Measurements from ENCODE around the gene CLIC4.
"Not testable (repeated sequence)": the region's sequence is repeated elsewhere in the genome, so short reads cannot be mapped to it uniquely, and the experiment has no call there.

The CLIC4 gene

DNA sequence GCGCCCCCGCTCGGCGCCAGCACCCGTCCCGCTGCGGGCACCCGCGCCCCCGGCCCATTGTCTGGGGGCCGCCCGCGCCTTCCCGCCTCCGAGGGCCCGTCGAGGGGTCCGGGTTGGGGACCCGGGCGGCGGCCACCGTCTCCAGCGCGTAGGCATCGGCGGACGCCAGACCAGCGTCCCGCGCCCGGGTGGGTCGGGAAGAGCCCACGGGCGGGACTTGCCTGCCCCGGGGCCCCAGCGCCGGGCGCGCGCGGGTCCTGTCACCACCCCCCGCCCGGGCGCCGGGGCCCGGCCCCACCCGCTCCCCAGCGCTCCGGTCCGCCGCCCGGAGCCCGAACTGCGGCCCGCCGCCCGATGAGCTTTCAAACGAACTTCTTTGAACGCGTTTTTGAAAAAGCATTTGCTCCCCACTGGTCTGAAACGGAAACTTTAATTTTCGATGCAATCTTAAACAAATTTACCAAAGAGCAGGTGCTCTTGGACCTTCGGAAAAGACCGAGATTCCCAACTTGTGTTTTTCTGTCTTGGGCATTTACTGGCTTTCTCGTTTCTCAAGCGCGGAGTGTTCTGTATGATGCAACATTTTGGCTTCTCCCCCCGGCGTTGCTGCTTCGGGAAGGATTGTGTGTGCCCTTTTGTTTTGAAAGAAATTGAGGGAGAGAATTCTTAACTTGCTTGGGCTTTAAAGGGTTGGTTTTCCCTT, 615 bp downstream of the CLIC4 start:
- DNase-seq (ENCODE audit: low read depth in 2 of 2) = peak in 1 of 2 donors; percentile 9

DNA sequence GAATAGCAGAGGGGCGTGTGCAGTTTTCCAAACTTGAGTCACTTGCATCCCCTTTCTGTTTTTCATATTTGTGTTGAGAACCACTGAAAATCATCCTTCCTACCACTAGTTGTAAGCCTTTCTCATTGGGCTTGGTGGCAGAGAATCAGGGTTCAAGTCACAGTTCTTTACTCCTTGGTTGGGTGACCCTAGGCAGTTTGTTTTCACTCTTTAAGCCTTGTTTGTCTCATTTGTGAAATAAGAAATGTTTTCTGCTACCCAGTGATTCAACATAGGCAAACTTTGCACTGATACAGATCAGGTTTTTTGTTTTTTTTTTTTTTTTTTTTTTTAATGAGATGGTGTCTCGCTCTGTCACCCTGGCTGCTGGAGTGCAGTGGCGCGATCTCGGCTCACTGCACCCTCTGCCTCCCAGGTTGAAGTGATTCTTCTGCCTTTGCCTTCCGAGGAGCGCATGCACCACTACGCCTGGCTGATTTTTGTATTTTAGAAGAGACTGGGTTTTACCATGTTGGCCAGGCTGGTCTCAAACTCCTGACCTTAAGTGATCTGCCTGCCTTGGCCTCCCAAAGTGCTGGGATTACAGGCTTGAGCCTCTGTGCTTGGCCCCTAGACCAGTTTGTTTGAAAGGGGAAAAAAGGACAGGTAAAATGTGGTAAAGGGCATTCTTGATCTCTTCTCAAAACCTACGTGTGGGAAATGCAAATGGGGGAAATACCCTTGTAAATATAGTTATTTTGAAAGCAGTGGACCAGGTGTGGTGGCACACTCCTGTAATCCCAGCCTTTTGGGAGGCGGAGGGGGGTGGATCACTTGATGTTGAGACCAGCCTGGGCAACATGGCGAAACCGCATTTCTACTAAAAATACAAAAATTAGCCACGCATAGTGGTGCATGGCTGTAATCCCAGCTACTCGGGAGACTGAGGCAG, 3.2 kb downstream of the CLIC4 start:
- no peak for DNase-seq (ENCODE audit: low read depth in 2 of 2)

DNA sequence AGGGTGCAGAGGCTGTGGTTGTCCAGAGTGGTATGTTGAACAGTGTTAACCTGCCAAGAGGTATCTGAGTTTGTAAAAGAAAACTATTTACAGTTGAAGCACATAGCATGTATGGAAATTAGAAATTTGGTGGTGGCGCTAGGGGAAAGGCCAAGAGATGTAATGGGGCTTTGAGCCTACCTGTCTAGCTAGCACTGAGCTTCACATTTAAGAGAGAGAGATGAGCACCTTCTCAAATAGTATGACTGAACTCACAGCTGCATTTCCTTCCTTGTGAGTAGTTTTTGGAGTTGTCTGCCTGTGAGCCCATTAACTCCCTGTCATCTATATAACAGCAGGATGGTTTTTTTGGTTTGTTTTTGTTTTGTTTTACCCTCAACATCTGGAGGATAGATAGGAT, 4.0 kb downstream of the CLIC4 start:
- DNase-seq (ENCODE audit: low read depth in 2 of 2) = no peak

GRCh38 chr1:24749886-24750285, 4.6 kb downstream of the CLIC4 start:
- DNase-seq (ENCODE audit: low read depth in 2 of 2) = no peak

DNA sequence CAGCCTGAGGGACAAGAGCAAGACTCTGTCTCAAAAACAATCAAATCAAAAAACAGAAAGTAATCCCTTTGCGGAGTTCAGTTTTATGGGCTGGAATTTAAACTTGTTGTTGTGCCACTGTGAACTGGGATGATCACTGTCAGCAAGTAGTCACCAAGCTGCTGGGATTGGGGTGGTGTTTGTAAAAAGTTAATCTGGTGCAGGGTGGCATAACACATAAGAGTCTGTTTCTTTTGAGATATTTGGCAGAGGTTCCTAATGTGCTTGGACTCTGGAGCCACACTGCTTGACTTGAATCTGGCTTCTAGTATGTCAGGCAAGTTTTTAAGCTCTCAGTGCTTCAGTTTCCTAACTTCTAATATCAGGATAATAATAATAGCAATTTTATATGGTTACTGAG, 6.6 kb downstream of the CLIC4 start:
- no peak for DNase-seq (ENCODE audit: low read depth in 2 of 2)

DNA sequence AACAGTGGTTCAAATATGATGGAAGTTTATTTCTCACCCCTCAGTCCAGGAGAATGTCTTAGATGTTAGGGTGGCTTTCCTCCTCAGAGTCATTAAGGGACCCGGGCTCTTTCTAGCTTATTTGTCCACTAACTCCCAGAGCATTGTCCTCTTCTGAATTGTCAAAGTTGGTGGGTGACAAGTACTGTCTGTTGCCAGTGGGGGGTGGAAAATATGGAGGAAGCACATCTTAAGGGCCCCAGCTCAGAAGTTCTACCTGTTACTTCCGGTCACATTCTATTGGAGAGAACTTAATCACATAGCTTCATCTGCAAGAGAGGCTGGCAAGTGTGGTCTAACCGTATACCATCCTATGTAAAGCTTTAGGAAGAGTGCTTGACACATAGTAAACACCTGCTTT, 7.1 kb downstream of the CLIC4 start:
- no peak for DNase-seq (ENCODE audit: low read depth in 2 of 2)

DNA sequence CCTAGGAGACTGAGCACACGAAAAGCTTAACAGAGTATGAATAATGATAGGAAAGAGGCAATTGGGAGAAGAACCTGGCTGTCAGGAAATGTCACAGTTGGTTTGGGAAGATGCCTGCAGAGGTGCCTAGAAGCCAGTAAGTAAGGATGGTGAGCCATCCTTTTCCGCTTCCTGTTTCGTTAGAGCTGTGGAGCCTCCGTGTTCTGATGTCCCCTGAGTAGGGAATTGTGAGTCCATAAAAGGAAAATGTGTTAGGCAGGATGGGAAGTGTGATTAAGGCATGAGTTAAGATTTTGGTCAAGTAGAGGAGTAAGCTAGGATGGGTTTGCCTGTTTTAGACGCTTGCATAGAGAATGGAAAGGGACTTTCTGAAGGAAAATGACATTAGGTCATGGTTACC, 9.0 kb downstream of the CLIC4 start:
- no peak for DNase-seq (ENCODE audit: low read depth in 2 of 2)

- DNase-seq (ENCODE audit: low read depth in 2 of 2) = not testable (repeated sequence)
These were observed 10.1 kb downstream of the CLIC4 start for GRCh38 chr1:24755323-24755722.

DNA sequence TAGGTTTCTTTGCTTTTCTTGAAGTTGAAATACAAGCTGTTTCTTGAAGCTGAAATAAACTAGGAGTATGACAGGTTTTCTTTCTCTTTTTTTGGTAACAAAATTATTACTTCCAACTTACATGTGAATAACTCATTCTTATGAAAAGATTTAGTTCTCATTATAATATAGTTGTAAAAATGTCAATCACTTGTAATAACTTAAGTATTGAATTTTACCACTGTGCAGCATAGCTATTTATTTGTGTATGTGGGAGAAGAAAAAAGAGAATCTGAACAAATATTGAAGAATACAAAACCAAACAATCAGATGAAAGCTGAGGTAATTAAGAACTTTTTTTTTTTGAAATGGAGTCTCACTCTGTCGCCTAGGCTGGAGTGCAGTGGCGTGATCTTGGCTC, 11.1 kb downstream of the CLIC4 start:
- DNase-seq (ENCODE audit: low read depth in 2 of 2) = no peak

DNA sequence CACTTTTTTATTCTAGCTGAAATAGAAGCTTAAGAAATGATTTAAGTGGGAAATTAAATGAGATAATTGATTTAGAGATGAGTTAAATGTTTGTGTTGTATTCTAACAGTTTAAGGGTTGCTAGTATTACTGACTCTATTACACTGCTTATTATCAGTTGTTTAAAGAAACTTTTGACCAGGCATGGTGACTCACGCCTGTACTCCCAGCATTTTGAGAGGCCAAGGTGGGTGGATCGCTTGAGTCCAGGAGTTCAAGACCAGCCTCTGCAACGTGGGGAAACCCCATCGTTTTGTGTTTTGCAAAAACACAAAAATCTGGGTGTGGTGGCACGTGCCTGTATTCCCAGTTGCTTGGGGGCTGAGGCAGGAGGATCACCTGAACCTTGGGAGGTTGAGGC, 14.2 kb downstream of the CLIC4 start:
- DNase-seq (ENCODE audit: low read depth in 2 of 2) = no peak

DNA sequence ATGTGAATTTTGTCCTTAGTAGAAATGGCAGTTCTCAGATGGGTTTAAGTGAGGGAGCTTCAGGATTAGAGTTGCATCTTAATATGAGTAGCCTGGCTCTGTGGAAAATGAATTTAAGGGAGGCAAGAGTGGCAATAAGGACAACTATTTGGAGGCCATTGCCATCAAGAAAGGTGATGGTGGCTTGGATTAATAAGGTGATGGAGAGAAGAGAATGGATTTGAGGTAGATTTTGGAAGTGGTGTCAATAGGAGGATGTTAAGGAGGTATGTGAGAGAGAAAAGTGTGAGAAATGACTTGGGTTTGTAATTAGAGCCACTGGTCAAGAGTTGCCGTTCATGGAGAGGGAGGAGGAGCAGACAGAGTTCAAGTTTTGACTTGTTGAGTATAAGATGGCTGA, 16.3 kb downstream of the CLIC4 start:
- no peak for DNase-seq (ENCODE audit: low read depth in 2 of 2)

- DNase-seq (ENCODE audit: low read depth in 2 of 2) = no peak
These were observed 17.0 kb downstream of the CLIC4 start for GRCh38 chr1:24762133-24762676.

DNA sequence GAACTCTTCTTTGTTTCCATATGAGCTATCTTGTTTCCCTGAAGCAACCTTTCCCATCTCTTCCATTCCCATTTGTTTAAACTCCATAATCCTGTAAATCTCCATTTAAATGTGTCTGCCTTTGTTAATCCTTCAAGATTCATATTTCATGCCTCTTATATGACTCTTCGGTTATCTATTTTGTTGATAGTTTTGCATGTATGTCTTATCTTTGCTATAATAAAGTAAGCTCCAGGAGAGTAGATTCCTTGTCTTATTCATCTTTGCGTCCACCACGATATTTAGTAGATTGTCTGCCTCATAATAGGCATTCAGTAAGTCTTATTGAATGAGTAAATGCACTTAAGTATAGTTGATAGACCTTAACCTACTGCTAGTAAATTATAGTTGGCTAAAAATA, 18.4 kb downstream of the CLIC4 start:
- no peak for DNase-seq (ENCODE audit: low read depth in 2 of 2)

GRCh38 chr1:24764439-24764838, 19.2 kb downstream of the CLIC4 start:
- DNase-seq (ENCODE audit: low read depth in 2 of 2) = no peak

- DNase-seq (ENCODE audit: low read depth in 2 of 2) = no peak
These were observed 19.6 kb downstream of the CLIC4 start for GRCh38 chr1:24764848-24765247.

DNA sequence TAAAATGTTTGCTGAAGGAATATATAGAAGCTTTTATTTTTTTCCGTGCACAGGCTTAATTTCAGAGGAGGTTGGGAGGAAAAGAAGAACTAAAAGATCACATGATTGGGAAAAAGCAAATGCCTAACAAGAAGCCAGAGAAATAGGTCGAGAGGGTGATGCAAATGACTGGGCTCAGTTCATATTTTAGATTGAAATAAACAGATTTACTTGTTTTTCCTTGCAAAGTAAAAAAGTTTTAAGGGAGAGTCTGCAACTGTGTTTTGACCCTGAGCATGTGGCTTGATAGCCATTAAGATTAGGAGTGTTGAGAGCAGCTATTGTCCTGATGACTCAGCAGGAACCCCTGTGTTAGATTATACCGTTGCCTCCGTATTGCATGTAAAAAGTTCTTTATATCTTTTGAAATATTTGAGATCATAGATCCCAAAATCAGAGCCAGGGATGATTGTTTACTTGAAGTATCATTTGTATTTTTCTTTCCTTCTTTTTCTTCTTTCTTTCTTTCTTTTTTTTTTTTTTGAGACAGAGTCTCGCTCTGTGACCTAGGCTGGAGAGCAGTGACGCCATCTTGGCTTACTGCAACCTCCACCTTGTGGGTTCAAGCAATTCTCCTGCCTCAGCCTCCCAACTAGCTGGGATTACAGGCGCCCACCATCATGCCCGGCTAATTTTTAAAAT, 20.2 kb downstream of the CLIC4 start:
- no peak for DNase-seq (ENCODE audit: low read depth in 2 of 2)

DNA sequence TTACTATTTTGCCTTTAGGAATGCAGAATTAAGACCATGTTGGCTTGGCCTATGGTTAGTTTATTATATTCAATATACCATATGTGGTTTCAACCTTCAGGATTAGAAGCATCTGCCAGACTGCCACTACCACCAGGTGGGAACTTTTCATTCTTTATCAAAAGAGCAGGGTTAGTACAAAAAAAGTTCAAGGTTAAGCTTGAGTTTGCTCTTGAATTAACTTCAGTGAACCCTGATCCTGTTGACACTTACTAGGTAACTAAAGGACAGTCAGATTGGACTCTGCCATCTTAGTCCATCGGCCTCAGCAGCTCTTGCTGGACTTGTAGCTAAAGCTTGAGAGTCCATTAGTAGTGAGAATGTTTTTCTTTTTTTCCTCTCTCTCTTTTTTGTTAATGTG, 22.1 kb downstream of the CLIC4 start:
- no peak for DNase-seq (ENCODE audit: low read depth in 2 of 2)

DNA sequence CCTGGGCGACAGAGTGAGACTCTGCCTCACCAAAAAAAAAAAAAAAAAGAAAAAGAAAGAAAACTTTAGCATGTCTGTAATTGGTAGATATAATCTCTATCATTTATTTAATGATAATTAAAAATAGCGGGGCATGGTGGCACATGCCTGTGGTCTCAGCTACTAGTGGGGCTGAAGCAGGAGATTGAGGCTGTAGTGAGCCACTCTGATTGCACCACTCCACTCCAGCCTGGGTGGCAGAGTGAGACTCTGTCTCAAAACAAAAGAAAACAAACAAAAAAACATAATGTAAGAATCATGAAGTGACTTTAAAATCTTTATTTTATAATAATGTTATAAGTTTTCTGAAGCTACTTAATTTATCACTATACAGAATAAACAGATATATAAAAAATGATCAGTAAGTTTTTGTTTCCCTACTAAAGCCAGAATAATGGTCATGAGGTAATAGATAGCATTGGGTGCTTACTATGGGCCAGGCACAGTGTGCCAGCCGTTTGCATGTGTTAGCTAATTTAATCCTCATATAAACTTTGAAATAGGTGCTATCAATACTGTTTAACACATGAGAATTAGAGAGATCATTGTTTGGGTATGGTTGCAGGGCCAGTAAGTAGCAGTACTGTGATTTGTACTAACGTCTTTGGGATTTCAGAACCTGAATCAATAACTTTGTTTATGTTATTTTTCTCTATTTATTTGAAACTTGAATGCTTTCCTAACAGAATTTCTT, 23.8 kb downstream of the CLIC4 start:
- no peak for DNase-seq (ENCODE audit: low read depth in 2 of 2)

DNA sequence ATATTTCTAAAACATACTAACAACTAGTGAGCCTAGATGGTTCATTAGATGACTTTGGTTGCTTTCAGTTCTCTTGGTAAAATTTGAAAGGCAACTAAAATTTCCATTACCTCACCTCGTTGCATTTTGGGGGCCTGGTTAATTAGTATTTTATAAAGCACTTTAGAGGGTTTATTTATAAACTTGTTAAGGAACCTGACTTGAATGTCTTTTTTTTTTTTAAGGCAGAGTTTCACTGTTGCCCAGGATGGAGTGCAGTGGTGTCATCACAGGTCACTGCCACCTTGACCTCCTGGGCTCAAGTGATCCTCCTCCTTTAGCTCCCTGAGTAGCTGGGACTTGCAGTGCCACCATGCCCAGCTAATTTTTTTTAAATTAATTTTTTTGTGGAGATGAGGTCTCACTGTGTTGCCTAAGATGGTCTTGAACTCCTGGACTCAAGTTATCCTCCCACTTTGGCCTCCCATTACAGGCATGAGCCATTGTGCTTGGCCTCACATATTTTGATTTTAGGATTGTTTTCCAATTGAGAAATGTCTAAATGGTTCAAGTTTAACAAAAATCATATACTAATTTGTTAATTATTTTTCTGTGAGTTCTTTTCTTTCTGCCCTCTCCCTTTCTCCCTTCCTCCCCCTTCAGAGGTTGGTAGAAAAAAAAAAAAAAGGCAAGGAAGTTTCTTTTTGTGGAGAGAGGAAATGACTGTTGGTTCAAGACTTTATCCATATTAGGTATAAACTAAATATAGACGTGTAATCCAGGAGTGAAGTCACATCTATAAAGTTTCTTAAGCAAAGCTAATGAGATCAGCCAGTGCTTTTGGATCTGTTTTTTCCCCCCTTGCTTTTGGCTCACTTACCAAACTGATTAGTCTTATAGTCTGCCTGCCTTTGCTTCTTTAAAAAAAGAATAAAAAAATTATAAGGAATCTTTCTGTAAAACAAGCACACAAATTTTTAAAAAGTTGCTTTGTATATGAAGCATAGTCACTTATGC, 24.7 kb downstream of the CLIC4 start:
- no peak for DNase-seq (ENCODE audit: low read depth in 2 of 2)

DNA sequence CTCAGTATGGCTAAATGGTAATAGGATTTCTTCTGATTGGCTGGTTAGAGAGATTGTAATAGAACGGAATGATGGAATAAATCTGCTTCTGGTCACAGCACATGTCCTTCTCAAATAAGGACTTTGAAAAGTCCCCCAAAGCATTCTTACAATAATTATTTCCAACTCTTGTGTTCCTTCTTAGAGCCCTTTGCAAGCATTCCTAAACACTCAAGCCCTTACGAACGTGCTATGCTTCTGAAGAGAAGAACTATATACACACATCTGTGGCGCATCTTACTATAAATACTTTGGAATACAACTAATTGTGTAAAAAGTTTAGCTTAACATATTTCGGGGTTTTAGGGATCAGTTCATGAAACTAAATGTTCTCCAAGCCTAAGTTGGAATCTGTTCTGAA, 25.6 kb downstream of the CLIC4 start:
- DNase-seq (ENCODE audit: low read depth in 2 of 2) = no peak
